ENCODE data around the gene KLK7.
"Not testable (repeated sequence)": the region's sequence is repeated elsewhere in the genome, so short reads cannot be mapped to it uniquely, and the experiment has no call there.

KLK7 gene

GRCh38 chr19:51000426-51000825 is 16.7 kb upstream of the KLK7 start:
- DNase-seq (ENCODE audit: low spot score), result no peak
- in situ Hi-C loops (cut with MboI; ENCODE audit: low sequenced_read_pairs, unreplicated experiment), result no loop called here
- TF ChIP-seq CTCF (IDR thresholded peaks at IDR 0.05; ENCODE audit: borderline replicate concordance, control extremely low read depth, extremely low read depth, insufficient read depth, missing control alignments), result no peak

GRCh38 chr19:50998686-50999085 is 15.0 kb upstream of the KLK7 start:
- in situ Hi-C loops (cut with MboI; ENCODE audit: low sequenced_read_pairs, unreplicated experiment), result no loop called here
- no peak for TF ChIP-seq CTCF (IDR thresholded peaks at IDR 0.05; ENCODE audit: borderline replicate concordance, control extremely low read depth, extremely low read depth, insufficient read depth, missing control alignments)
- no peak for DNase-seq (ENCODE audit: low spot score)

- TF ChIP-seq CTCF (IDR thresholded peaks at IDR 0.05; ENCODE audit: borderline replicate concordance, control extremely low read depth, extremely low read depth, insufficient read depth, missing control alignments), result no peak
- no peak for DNase-seq (ENCODE audit: low spot score)
- in situ Hi-C loops (cut with MboI; ENCODE audit: low sequenced_read_pairs, unreplicated experiment), result no loop called here
These were observed 14.3 kb upstream of the KLK7 start for GRCh38 chr19:50998061-50998460.

GRCh38 chr19:50994129-50994528 is 10.4 kb upstream of the KLK7 start:
- in situ Hi-C loops (cut with MboI; ENCODE audit: low sequenced_read_pairs, unreplicated experiment), result no loop called here
- no peak for TF ChIP-seq CTCF (IDR thresholded peaks at IDR 0.05; ENCODE audit: borderline replicate concordance, control extremely low read depth, extremely low read depth, insufficient read depth, missing control alignments)
- DNase-seq (ENCODE audit: low spot score), result no peak

- in situ Hi-C loops (cut with MboI; ENCODE audit: low sequenced_read_pairs, unreplicated experiment), result no loop called here
- no peak for DNase-seq (ENCODE audit: low spot score)
- TF ChIP-seq CTCF (IDR thresholded peaks at IDR 0.05; ENCODE audit: borderline replicate concordance, control extremely low read depth, extremely low read depth, insufficient read depth, missing control alignments), result no peak
These were observed 8.9 kb upstream of the KLK7 start for GRCh38 chr19:50992666-50993035.

- DNase-seq (ENCODE audit: low spot score); in situ Hi-C loops (cut with MboI; ENCODE audit: low sequenced_read_pairs, unreplicated experiment): not testable (repeated sequence)
These were observed 699 bp upstream of the KLK7 start for GRCh38 chr19:50984416-50984815.

GRCh38 chr19:50982186-50982585 is 1.5 kb downstream of the KLK7 start:
- in situ Hi-C loops (cut with MboI; ENCODE audit: low sequenced_read_pairs, unreplicated experiment), result no loop called here
- TF ChIP-seq CTCF (IDR thresholded peaks at IDR 0.05; ENCODE audit: borderline replicate concordance, control extremely low read depth, extremely low read depth, insufficient read depth, missing control alignments), result no peak
- DNase-seq (ENCODE audit: low spot score), result no peak

Measured in GM13976 (cell line).